H9 (cell line): ENCODE measurements around the gene TESPA1. TPM values are rescaled to one million over a fixed set of nuclear protein-coding genes. Genes with fewer than 3 reads are reported as not detected.

Experiments
- DNase-seq: peaks from one replicate; pipeline ENCODE4 v3.0.0-alpha.2; 2017
- H2AFZ ChIP-seq: one replicate; pipeline ENCODE4 v1.6.1; 2013; ENCODE audit warnings: mild to moderate bottlenecking, low read length, control low read depth, moderate library complexity
- H2AK5ac ChIP-seq: 2 replicates; pipeline ENCODE4 v1.6.1; 2013; ENCODE audit warnings: low read length, control low read depth, mixed read lengths; ENCODE audit not compliant: insufficient read length
- H2BK120ac ChIP-seq: one replicate; pipeline ENCODE4 v1.6.1; 2013; ENCODE audit warnings: low read depth, mild to moderate bottlenecking, low read length, control low read depth, inconsistent platforms; ENCODE audit not compliant: poor library complexity, severe bottlenecking
- H2BK12ac ChIP-seq: 2 replicates; pipeline ENCODE4 v1.6.1; 2013; ENCODE audit warnings: low read length, control low read depth, mixed read lengths, low read depth; ENCODE audit not compliant: insufficient read length
- H2BK15ac ChIP-seq: 2 replicates; pipeline ENCODE4 v1.6.1; 2013; ENCODE audit warnings: low read depth, low read length, control low read depth
- H2BK20ac ChIP-seq: one replicate; pipeline ENCODE4 v1.6.1; 2013; ENCODE audit warnings: low read depth, mild to moderate bottlenecking, low read length, control low read depth, inconsistent platforms; ENCODE audit not compliant: poor library complexity, severe bottlenecking
- H2BK5ac ChIP-seq: 2 replicates; pipeline ENCODE4 v1.6.1; 2013; ENCODE audit warnings: low read length, control low read depth, mixed read lengths; ENCODE audit not compliant: insufficient read length
- H3K14ac ChIP-seq: 2 replicates; pipeline ENCODE4 v1.6.1; 2013; ENCODE audit warnings: low read length, control low read depth; ENCODE audit not compliant: insufficient read depth
- H3K18ac ChIP-seq: 2 replicates; pipeline ENCODE4 v1.6.1; 2013; ENCODE audit warnings: low read depth, mild to moderate bottlenecking, mixed read lengths, low read length, control low read depth; ENCODE audit not compliant: insufficient read length
- H3K23ac ChIP-seq: 2 replicates; pipeline ENCODE4 v1.6.1; 2013; ENCODE audit warnings: low read length, control low read depth, mixed read lengths, low read depth; ENCODE audit not compliant: insufficient read length
- H3K23me2 ChIP-seq: 2 replicates; pipeline ENCODE4 v1.6.1; 2013; ENCODE audit warnings: low read depth, mild to moderate bottlenecking, mixed read lengths, low read length, control low read depth; ENCODE audit not compliant: insufficient read length, poor library complexity, severe bottlenecking
- H3K27ac ChIP-seq: 2 replicates; pipeline ENCODE4 v1.5.1; 2013; ENCODE audit warnings: low read length, control low read depth, mixed read lengths, low read depth; ENCODE audit not compliant: insufficient read length
- H3K27me3 ChIP-seq: 2 replicates; pipeline ENCODE4 v1.6.1; 2013; ENCODE audit warnings: low read length, control low read depth, inconsistent platforms; ENCODE audit not compliant: insufficient read depth
- H3K4ac ChIP-seq: 2 replicates; pipeline ENCODE4 v1.6.1; 2013; ENCODE audit warnings: low read depth, mild to moderate bottlenecking, control low read depth, inconsistent platforms, low read length, moderate library complexity
- H3K4me1 ChIP-seq: 2 replicates; pipeline ENCODE4 v1.6.1; 2013; ENCODE audit warnings: low read length, control low read depth, inconsistent platforms; ENCODE audit not compliant: insufficient read depth
- H3K4me2 ChIP-seq: 2 replicates; pipeline ENCODE4 v1.6.1; 2013; ENCODE audit warnings: low read length, control low read depth, mixed read lengths; ENCODE audit not compliant: insufficient read length, insufficient read depth
- H3K56ac ChIP-seq: 2 replicates; pipeline ENCODE4 v1.6.1; 2013; ENCODE audit warnings: low read depth, mild to moderate bottlenecking, mixed read lengths, low read length, control low read depth; ENCODE audit not compliant: insufficient read length
- H3K79me1 ChIP-seq: 2 replicates; pipeline ENCODE4 v1.6.1; 2013; ENCODE audit warnings: low read depth, mild to moderate bottlenecking, moderate library complexity, low read length, control low read depth, inconsistent platforms; ENCODE audit not compliant: insufficient read depth, poor library complexity, severe bottlenecking
- H3K79me2 ChIP-seq: 2 replicates; pipeline ENCODE4 v1.6.1; 2013; ENCODE audit warnings: low read length, control low read depth, inconsistent platforms; ENCODE audit not compliant: insufficient read depth
- H3K9ac ChIP-seq: 2 replicates; pipeline ENCODE4 v1.6.1; 2013; ENCODE audit warnings: low read length, control low read depth, mixed read lengths; ENCODE audit not compliant: insufficient read length; ENCODE audit errors: extremely low read depth
- H3K9me3 ChIP-seq: one replicate; pipeline ENCODE4 v1.6.1; 2013; ENCODE audit warnings: low read depth, low read length, inconsistent platforms; ENCODE audit not compliant: control insufficient read depth
- H3T11ph ChIP-seq: one replicate; pipeline ENCODE4 v1.6.1; 2013; ENCODE audit warnings: mild to moderate bottlenecking, low read length, control low read depth, inconsistent platforms
- H4K20me1 ChIP-seq: one replicate; pipeline ENCODE4 v1.6.1; 2013; ENCODE audit not compliant: control insufficient read depth, insufficient read length, insufficient read depth
- H4K5ac ChIP-seq: 2 replicates; pipeline ENCODE4 v1.6.1; 2013; ENCODE audit warnings: low read depth, mild to moderate bottlenecking, mixed read lengths, low read length, control low read depth; ENCODE audit not compliant: insufficient read length
- H4K8ac ChIP-seq: replicated peaks from 2 replicates; pipeline ENCODE4 v1.6.1; 2013; ENCODE audit warnings: low read length, control low read depth, mixed read lengths, low read depth; ENCODE audit not compliant: insufficient read length
- H4K91ac ChIP-seq: 2 replicates; pipeline ENCODE4 v1.6.1; 2013; ENCODE audit warnings: low read depth, mild to moderate bottlenecking, moderate library complexity, mixed read lengths, low read length, control low read depth; ENCODE audit not compliant: insufficient read length
- H3K27ac Mint-ChIP-seq, 3 experiments: 2 replicates in 2 of 3; 3 replicates in 1 of 3; pipeline ENCODE4 v1.8.0; 2020 to 2021; ENCODE audit warnings: mixed read lengths in 3 of 3, mild to moderate bottlenecking in 1 of 3, moderate library complexity in 1 of 3
- H3K27me3 Mint-ChIP-seq: 2 replicates; pipeline ENCODE4 v1.8.0; 2021; ENCODE audit warnings: low read depth, mild to moderate bottlenecking, moderate library complexity, mixed read lengths
- H3K36me3 Mint-ChIP-seq, 3 experiments: 2 replicates in 2 of 3; 3 replicates in 1 of 3; pipeline ENCODE4 v1.8.0; 2020 to 2021; ENCODE audit warnings: low read depth in 3 of 3, mixed read lengths in 3 of 3; ENCODE audit not compliant: insufficient read depth in 1 of 3
- H3K4me1 Mint-ChIP-seq, 2 experiments: 2 replicates each; pipeline ENCODE4 v1.8.0; 2020; ENCODE audit warnings: mixed read lengths in 2 of 2
- H3K4me3 Mint-ChIP-seq, 2 experiments: 2 replicates in 1 of 2; 3 replicates in 1 of 2; pipeline ENCODE4 v1.8.0; 2020 to 2021; ENCODE audit warnings: mild to moderate bottlenecking in 2 of 2, mixed read lengths in 2 of 2, moderate library complexity in 1 of 2
- H3K9me3 Mint-ChIP-seq, 2 experiments: 2 replicates in 1 of 2; 3 replicates in 1 of 2; pipeline ENCODE4 v1.8.0; 2020; ENCODE audit warnings: mild to moderate bottlenecking in 2 of 2, mixed read lengths in 2 of 2, moderate library complexity in 1 of 2
- WGBS: extraction: QIAGEN DNeasy Blood & Tissue Kit; methylation state at CpG from one replicate; pipeline ENCODE4 v1.1.7; 2013; ENCODE audit warnings: missing lambda C conversion rate, low lambda C conversion rate, mixed read lengths; ENCODE audit not compliant: insufficient read length; ENCODE audit errors: extremely low coverage; 5-methylcytosine and 5-hydroxymethylcytosine counted together
- total RNA-seq: library from RNA; stranded (reverse); gene quantifications from 2 replicates; pipeline ENCODE4 v1.2.1, GENCODE V29; 2021
- TF ChIP-seq, protein P1 (sequence below): fragments of 200-600 bp; sonication (generic); conservative IDR thresholded peaks from 3 replicates; pipeline ENCODE4 v1.8.0; 2021; ENCODE audit warnings: antibody characterized with exemption, mild to moderate bottlenecking

Gene TESPA1
- total RNA-seq, 1 experiment from 2014 or later, result not detected

DNA sequence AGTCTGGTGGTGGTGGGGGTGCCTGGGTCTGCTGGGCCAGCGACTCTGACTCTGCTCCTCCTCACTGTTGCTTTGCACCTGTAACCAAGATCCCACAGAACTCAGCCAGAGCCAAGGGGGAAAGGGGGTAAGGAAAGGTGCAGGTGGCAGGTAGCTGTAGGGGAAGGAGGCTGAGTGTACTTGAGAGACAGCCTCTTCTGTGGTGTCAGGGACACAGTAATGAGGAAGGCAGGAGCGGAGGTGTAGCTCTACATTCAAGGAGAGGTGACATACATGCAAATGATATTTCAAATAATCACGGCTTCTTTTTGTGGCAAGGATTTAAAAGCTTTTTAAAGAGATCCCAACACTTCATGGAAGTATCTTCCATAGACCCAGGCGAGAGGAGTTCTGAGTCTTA is 23.4 kb downstream of the TESPA1 start:
- Mint-ChIP-seq H3K4me3 (no peak overlapping the region; a peak in 1 of 5 replicates), H3K27me3 (no peaks in the 10 kb centered on the region), H3K9me3 (no peaks in the 10 kb centered on the region)

More for the DNA sequence above, 23.4 kb downstream of the TESPA1 start:
- no peak overlapping the region for H2BK5ac ChIP-seq
- H4K91ac ChIP-seq, result no peak overlapping the region
- H3K18ac ChIP-seq, result no peak overlapping the region
- H3K4ac ChIP-seq, result no peak overlapping the region
- no peaks in the 10 kb centered on the region for H3K4me1 ChIP-seq
- H3K23ac ChIP-seq, result no peak overlapping the region
- H2BK12ac ChIP-seq, result no peak overlapping the region
- H4K5ac ChIP-seq, result no peak overlapping the region
- H3K23me2 ChIP-seq, result no peaks in the 10 kb centered on the region
- H2AFZ ChIP-seq, result no peak overlapping the region
- H3K9me3 ChIP-seq, result no peaks in the 10 kb centered on the region
- no peaks in the 10 kb centered on the region for H3K27me3 ChIP-seq
- H3K4me2 ChIP-seq, result no peak overlapping the region
- TF ChIP-seq, protein P1, sequence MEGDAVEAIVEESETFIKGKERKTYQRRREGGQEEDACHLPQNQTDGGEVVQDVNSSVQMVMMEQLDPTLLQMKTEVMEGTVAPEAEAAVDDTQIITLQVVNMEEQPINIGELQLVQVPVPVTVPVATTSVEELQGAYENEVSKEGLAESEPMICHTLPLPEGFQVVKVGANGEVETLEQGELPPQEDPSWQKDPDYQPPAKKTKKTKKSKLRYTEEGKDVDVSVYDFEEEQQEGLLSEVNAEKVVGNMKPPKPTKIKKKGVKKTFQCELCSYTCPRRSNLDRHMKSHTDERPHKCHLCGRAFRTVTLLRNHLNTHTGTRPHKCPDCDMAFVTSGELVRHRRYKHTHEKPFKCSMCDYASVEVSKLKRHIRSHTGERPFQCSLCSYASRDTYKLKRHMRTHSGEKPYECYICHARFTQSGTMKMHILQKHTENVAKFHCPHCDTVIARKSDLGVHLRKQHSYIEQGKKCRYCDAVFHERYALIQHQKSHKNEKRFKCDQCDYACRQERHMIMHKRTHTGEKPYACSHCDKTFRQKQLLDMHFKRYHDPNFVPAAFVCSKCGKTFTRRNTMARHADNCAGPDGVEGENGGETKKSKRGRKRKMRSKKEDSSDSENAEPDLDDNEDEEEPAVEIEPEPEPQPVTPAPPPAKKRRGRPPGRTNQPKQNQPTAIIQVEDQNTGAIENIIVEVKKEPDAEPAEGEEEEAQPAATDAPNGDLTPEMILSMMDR, result no peak
- H4K20me1 ChIP-seq, result no peaks in the 10 kb centered on the region
- no peak overlapping the region for H2AK5ac ChIP-seq
- H3K27ac Mint-ChIP-seq, result peak overlapping the region in 1 of 3 experiments; percentile 77; a peak in 1 of 7 replicates
- no peak overlapping the region for H2BK20ac ChIP-seq
- WGBS, result no CpG with 5 or more reads among the region's 4 CpGs
- no peak overlapping the region for H2BK120ac ChIP-seq
- no peak overlapping the region for H3K27ac ChIP-seq
- H2BK15ac ChIP-seq, result no peak overlapping the region
- DNase-seq, result no peak
- H3K9ac ChIP-seq, result no peak overlapping the region
- H3K14ac ChIP-seq, result no peak overlapping the region
- H3K56ac ChIP-seq, result no peak overlapping the region
- H3K79me2 ChIP-seq, result no peaks in the 10 kb centered on the region
- H3T11ph ChIP-seq, result no peak overlapping the region
- H3K4me1 Mint-ChIP-seq, result peaks cover 19 to 21% of the 10 kb centered on the region in 2 experiments
- peaks cover 0 to 2% (median 0%) of the 10 kb centered on the region in 3 experiments; a peak in 1 of 7 replicates for H3K36me3 Mint-ChIP-seq
- no peaks in the 10 kb centered on the region for H3K79me1 ChIP-seq
- no peak overlapping the region for H4K8ac ChIP-seq
